Fibroblast of skin of left biceps (primary cell): ENCODE data around the gene PTPN7.
"Not testable (repeated sequence)": the region's sequence is repeated elsewhere in the genome, so short reads cannot be mapped to it uniquely, and the experiment has no call there.

Experiments
- DNase-seq, 2 experiments: peaks; one replicate each; pipeline ENCODE4 v3.0.0-alpha.2; 2013; ENCODE audit warnings: low read depth in 2 of 2

Gene PTPN7

DNA sequence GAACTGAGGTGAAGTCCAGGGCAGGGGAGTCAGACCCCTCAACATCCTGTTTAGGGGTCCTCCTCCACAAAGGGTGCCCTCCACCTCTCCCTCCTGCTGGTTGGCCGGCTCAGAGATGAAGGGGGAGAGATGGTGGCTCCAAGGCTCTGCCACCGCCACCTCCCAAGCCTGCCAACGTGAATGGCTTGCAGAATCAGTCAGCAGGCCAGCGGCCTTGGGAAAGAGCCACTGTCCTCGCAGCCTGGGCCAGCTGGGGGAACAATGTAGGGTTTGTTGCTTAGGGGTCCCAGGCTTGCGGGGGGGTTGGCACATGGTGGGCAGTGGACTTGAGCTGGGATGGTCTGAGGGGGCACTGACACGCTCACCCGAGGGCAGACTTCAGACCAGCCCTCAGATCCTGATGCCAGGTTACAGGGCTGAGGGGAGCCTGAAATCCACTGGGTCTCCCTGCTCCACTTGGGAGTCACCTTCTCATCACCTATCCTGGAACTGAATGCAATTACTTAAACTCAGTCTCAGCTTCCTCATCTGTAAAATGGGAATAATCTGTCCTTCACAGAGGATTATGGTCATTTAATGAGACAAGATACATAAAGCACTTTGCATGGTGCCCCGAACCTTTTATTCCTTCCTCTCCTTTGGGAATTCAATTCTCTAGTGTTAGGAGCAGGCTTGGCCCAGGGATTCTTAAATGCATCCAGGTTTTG lies 29.4 kb downstream of the PTPN7 start:
- DNase-seq, result no peak

DNA sequence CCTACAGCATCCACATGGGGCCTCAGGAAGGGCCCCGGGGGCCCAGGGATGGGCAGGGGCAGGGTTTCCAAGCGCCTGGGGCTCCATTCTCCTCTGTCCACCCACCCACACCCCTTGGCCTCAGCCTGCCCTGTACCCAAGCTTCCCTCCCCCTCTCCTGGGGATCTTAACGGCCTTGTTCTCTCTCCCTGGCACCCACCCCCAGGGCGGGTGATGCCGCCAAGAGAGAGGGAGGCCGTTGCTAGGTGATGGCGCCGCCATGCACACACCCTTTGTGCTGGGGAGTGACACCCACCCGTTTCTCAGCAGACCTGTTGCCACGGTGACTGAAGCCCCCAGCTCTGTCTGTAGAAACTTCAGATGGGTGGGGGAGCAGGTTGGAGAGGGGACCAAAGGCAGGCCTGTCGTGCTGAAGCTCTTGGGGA lies 30.1 kb downstream of the PTPN7 start:
- DNase-seq, result no peak

DNA sequence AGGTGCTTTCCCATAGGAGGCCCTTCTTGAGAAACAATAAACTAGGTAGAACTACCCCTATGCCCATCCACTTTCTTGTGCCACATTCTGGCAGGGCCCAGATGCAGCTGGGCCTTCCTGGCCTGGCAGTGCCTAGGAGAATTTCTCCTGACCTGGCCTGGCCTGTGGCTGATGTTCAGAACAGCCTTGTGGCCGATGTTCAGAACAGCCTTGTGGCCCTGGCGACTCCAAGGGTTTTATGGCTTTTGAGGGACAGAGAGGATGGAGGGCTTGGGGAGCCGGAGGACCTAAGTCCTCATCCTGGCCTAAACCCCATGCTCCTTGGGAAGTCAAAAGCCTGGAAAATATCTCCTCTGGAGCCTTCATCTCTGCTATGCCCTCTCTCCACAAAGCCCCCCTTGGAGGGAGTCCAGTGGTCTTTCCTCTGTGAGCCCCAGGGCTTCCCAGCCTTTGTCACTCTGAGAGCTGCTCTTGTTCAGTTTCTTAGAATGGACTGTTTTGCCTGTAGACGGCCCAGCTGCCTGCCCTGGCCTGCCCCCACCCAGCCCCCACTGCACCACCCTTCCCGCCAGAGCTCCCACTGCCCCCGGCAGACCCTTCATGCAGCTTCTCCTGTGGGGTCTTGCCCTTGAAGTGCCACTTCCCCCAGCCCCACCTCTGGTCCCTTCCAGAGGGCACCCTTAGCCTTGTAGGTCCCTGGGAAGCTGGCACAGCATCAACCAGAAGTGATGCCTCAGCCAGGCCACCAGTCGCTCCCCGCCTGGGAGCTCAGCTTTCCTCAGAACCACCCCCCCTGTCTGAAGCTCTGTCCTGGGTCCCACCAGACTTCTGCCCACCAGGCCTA lies 30.7 kb downstream of the PTPN7 start:
- DNase-seq, result no peak

DNA sequence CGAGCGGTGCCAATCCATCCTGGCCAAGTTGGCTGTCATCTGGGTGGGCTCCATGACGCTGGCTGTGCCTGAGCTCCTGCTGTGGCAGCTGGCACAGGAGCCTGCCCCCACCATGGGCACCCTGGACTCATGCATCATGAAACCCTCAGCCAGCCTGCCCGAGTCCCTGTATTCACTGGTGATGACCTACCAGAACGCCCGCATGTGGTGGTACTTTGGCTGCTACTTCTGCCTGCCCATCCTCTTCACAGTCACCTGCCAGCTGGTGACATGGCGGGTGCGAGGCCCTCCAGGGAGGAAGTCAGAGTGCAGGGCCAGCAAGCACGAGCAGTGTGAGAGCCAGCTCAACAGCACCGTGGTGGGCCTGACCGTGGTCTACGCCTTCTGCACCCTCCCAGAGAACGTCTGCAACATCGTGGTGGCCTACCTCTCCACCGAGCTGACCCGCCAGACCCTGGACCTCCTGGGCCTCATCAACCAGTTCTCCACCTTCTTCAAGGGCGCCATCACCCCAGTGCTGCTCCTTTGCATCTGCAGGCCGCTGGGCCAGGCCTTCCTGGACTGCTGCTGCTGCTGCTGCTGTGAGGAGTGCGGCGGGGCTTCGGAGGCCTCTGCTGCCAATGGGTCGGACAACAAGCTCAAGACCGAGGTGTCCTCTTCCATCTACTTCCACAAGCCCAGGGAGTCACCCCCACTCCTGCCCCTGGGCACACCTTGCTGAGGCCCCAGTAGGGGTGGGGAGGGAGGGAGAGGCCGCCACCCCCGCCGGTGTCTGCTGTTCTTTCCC lies 32.4 kb downstream of the PTPN7 start:
- DNase-seq, result no peak

DNA sequence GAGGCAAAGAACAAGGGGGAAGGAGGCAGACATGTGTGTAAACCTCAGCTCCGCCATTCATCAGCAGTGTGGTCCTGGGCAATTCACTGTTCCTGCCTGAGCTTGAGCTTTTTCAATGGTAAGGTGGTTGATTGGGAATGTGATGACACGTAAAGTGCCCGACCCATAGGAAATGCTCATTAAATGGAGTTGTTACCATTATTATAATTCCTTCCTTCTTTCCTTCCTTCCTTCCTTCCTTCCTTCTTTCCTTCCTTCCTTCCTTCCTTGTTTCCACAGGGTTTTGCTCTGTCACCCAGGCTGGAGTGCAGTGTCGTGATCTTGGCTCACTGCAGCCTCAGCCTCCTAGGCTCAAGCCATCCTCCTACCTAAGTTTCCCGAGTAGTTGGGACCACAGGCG lies 33.3 kb downstream of the PTPN7 start:
- no peak for DNase-seq

DNA sequence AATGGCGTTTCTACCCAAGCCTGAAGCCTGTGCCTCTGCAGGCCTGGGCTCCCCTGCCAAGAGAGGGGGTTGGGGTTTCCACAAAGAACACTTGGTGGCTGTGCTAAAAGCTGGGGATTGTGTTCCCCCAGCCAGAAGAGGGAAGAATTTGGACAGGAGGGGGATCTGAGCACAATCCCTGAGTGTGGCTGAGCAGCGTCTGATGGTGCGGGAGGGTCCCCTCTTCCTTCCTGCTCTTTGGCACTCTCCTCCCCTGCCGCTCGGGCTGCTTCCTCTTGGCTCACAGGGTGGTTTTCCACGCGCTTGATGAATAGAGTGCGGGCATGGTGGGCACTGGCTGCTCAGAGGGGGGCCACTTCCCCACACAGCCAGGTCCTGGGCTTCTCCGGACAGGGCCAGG lies 34.0 kb downstream of the PTPN7 start:
- DNase-seq, result no peak

DNA sequence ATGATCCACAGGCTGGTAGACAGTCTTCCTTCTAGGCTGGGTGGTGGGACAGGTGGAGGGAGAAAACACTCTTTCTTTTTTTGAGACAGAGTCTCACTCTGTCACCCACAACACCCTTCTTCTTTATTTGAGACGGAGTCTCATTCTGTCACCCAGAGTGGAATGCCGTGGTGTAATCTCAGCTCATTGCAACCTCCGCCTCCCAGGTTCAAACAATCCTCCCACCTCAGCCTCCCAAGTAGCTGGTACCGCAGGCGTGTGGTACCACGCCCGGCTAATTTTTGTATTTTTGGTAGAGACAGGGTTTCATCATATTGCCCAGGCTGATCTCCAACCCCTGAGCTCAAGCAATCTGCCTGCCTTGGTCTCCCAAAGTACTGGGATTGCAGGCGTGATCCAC lies 34.8 kb downstream of the PTPN7 start:
- DNase-seq, result no peak

DNA sequence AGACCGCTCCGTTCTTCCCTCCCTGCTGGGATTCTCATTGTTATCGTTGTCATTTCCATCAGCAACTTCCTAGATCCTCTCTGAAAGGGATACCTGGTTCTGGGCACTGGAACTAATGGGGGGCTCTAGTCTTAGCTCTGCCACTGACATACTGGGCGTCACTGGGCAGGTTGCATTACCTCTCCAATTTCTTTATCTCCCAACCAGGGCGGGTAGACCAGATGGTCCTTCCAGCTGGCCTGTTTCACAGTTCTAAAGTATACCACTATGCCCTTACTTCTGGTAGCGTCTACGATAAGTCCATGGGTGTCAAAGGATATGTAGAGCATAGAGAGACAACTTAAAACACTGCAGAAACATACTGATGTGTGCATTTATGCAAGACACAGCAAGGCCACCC lies 36.3 kb downstream of the PTPN7 start:
- no peak for DNase-seq

DNA sequence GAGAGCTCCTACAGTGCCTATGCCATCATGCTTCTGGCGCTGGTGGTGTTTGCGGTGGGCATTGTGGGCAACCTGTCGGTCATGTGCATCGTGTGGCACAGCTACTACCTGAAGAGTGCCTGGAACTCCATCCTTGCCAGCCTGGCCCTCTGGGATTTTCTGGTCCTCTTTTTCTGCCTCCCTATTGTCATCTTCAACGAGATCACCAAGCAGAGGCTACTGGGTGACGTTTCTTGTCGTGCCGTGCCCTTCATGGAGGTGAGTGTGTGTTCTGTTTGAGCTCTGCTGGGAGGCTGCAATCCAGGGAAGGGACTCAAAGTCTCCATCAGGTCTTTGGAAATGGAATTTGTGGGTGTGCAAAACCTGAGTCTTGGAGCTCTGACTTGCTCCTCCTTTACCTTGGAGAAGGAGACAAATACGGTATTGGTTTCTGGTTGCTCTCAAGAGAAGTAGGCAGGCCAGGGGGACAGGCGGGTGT lies 37.0 kb downstream of the PTPN7 start:
- no peak for DNase-seq

DNA sequence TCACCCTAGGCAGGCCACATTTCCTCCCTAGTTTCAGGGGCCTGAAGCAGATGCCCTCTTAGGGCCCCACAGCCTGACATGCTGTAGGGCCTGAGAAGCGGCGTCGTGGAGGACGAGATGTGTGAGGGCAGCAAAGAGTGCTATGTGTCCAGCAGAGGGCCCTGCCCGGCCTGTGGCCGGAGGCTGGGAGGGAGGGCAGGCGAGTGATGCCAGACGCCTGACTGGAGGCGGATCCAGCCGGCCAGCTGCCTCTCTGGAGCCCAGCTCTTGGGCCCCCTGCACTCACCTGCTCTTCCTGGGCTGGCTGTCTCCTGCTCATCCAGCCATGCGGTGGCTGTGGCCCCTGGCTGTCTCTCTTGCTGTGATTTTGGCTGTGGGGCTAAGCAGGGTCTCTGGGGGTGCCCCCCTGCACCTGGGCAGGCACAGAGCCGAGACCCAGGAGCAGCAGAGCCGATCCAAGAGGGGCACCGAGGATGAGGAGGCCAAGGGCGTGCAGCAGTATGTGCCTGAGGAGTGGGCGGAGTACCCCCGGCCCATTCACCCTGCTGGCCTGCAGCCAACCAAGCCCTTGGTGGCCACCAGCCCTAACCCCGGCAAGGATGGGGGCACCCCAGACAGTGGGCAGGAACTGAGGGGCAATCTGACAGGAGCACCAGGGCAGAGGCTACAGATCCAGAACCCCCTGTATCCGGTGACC lies 37.6 kb downstream of the PTPN7 start, which contains the start of gene GPR37L1:
Gene GPR37L1, plus strand, starts transcription at position 279 of the 697 bp plus-strand sequence. Its CDS starts 47 bp downstream, at position 326.
- no peak for DNase-seq

DNA sequence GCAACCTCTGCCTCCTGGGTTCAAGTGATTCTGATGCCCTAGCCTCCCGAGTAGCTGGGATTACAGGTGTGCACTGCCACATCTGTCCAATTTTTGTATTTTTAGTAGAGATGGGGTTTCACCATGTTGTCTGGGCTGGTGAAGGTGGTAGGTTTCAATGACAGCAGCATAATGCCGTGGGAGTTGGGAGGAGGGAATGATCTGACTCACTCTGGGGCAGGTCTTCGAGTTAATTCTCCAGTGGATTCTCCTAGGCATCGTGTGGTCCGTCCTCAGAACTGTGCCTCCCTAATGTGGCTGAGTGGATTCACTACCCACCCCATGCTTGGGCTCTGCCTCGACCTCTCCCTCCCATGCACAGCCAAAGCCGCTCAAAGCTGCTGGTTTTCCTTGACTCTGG lies 39.4 kb downstream of the PTPN7 start:
- no peak for DNase-seq

DNA sequence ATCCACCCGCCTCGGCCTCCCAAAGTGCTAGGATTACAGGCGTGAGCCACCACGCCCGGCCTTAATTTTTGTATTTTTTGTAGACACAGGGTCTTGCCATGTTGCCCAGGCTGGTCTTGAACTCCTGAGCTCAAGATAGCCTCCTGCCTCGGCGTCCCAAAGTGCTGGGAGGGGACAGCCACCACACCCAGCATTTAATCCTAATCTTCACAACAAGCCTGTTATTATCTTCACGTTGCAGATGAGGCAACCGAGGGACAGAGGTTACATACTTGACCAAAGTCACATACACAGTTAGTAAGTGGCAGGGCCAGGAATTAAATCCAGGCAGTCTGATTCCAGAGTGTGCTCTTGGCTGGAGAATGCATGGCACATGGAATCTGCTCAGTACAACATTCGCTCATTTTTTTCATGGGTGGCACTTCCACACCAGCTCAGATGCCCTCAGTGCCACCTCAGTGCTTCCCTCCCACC lies 42.5 kb downstream of the PTPN7 start:
- no peak for DNase-seq

DNA sequence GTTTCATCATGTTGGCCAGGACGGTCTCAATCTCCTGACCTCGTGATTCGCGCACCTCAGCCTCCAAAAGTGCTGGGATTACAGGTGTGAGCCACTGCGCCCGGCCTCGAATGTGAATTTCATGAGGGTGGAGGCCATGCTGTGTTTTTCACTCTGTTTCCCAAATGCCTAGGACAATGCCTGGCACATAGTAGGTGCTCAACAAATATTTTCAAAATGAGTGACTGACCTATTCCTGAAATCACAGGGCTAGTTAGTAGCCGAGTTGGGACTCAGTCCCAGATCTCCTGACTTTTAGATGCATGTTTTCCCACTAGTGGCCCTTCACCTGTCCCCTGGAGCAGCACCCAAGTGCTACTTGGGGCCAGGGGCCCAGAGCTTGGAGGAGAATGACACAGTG lies 44.1 kb downstream of the PTPN7 start:
- DNase-seq, result no peak

DNA sequence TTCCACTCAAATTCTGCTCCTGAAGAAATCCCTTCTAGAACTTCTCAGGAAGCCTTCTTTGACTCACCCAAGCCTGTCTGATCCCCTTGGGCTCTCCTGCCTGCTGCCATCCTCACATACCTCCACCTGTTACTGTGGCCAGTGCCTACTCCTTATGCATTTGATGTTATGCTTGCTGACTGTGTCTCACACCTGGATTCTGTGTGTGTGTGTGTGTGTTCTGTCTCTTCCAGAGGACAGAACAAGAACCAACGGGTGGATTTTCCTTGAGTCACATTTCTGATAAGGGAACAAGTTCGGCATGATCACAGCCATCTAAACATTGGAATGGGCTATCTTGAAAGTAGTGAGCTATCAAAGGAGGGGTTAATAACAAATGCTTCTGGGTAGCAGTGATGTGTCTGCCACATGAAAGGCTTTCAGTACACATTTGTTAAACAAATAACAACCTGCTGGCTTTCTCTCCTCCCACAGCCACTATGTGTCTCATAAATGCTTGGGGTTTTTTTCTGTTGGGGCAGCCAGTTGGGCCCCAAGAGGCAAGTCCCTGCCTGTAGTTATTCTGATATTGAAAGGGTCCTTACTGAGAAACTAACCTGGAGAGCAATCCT lies 46.6 kb downstream of the PTPN7 start:
- DNase-seq, result no peak

DNA sequence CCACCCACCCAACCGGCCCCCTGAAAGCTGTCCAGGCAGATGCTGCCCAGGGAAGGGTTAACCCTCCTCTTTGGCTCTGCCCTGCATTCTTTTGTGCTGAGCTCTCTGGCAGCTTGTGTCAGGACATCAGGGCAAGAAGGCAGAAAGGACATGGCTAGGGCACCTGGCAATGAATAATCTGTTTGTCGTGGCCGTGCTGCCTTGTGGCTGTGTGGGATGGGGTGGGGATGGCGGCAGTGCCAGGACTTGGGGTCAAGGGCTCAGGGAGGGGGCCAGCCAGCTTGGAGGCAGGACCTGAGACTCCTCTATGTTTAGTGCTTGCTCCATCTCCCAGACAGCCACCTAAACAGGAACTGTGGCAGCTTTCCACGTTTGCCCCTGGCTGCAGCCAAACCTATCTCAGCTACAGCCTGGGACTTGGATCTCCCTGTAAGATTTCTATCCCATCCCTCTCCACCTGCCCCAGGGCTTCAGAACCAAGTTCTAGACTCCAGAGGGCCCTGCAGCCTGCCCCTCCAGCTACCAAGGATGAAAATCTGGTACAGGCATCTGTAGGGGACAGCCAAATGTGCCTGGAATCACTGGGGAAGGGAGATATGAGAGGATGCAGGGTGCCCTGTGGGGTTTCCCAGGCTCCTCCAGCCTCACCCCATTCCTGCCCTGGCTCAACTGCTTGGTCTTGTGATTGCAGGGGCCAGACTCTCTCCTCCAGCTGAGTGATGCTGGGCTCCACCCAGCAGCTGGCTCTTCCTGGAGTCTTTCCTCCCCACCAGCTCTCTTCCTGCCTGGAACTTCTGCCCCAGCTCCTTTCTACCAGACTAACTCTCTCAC lies 47.3 kb downstream of the PTPN7 start:
- DNase-seq, result no peak

DNA sequence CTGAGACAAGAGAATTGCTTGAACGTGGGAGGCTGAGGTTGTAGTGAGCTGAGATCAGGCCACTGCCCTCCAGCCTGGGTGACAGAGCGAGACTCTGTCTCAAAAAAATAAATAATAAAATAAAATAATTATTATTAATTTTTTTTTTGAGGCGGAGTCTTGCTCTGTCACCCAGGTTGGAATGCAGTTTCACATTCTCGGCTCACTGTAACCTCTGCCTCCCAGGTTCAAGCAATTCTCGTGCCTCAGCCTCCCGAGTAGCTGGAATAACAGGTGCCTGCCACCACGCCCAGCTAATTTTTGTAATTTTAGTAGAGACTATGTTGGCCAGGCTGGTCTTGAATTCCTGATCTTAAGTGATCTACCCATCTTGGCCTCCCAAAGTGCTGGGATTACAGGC lies 48.8 kb downstream of the PTPN7 start:
- DNase-seq, result not testable (repeated sequence)

DNA sequence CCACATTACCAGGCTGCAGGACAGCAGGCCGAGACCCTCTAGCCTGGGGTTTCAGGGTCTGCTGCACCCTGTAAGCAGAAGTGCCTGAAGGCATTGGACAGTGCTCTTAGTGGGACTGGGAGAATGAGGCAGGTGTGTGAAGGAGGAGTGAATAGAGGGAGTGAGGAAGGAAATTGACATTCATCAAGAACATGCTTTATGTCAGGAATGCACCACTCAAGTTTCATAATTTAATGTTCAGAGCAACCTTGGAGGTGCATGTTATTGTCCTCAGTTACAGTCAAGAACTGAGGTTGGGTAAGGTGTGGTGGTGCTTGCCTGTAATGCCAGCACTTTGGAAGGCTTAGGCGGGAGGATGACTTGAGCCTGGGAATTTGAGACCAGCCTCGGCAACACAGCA lies 49.4 kb downstream of the PTPN7 start:
- DNase-seq, result no peak

DNA sequence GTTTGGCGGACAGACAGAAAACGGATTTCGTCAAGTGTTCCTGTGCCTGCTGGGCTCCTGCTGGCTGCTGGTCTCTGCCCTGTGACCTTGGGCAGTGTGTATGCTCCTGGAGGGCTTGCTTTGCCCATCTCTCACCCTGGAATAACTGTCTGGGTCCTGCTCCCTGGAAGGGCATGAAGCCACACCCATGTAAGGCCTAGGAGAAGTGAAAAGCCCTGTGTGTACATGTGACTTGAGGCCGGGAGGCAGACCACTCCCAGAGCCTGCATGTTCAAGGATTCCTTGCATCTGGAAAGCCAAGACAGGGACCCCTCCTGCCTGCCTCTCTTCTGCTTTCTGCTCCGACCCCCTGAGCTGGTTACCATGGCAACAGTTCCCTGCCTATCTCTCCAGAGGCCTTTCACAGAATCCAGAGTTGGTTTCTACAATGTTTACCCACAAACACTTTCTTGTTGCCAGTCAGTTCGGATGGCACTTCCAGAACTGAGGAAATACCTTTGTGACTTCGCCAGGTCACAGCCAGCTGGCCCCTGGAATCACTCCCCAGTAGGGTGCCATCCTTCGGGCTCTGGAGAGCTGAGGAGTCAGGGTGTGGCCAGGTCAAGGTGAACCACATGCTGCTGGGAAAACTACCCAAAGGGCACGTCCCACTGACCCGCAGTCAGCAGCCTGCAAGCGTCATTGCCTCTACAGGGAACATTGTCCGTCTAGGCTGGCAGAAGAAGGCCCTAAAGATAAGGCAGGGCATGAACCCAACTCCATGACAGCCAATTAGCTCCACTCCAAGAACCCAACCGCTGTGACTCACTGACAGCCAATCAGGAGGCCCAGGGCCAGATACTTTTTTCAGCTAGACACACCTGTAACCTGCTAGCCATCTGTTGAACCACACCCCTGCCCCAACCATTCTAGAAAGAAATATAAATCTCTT lies 52.3 kb downstream of the PTPN7 start:
- DNase-seq, result no peak

DNA sequence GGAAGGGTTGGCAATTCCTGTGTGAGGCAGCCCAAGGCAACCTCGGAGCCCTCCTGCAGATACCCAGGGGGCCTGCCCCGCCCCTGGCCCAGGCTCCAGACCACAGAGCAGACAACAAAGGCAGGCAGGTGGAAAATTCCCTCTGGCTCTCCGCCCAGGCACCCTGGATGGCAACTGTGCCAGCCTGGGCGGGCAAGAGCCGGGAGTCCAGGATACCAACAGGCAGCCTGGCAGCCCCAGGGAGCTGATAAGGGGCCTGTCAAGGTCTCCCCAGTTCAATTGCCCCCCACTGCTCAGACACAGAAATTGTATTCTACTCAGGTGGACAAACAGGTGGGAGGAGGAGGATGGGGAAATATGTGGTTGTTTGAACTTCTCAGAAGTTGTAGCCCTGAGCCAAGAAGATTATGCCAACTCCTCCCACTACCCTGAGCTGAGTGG lies 53.1 kb downstream of the PTPN7 start:
- no peak for DNase-seq
